DLD1 (cell line): ENCODE data around the gene SCAMP5.

Experiments
- in situ Hi-C: cut with HindIII; loops from 2 replicates; pipeline ENCODE4 v1.10.0; 2017; ENCODE audit warnings: low sequenced_read_pairs

SCAMP5 gene

GRCh38 chr15:74976159-74976558, 19.2 kb upstream of the SCAMP5 start:
- in situ Hi-C loops: no loop called here

- in situ Hi-C loops: no loop called here
Measured at GRCh38 chr15:74977599-74977998, 17.8 kb upstream of the SCAMP5 start.

- in situ Hi-C loops: no loop called here
Measured at GRCh38 chr15:74978077-74978476, 17.3 kb upstream of the SCAMP5 start.

GRCh38 chr15:74978503-74978902, 16.9 kb upstream of the SCAMP5 start:
- in situ Hi-C loops: no loop called here

GRCh38 chr15:74982183-74982582, 13.2 kb upstream of the SCAMP5 start:
- in situ Hi-C loops: no loop called here

- in situ Hi-C loops: no loop called here
Measured at GRCh38 chr15:74983725-74984231, 11.6 kb upstream of the SCAMP5 start.

- in situ Hi-C loops: no loop called here
Measured at GRCh38 chr15:74988007-74988800, 7.2 kb upstream of the SCAMP5 start.

- in situ Hi-C loops: no loop called here
Measured at GRCh38 chr15:74989527-74989926, 5.8 kb upstream of the SCAMP5 start.

- in situ Hi-C loops: no loop called here
Measured at GRCh38 chr15:74992619-74993018, 2.7 kb upstream of the SCAMP5 start.

GRCh38 chr15:74994236-74994635, 1.1 kb upstream of the SCAMP5 start:
- in situ Hi-C loops: no loop called here

- in situ Hi-C loops: no loop called here
Measured at GRCh38 chr15:74994685-74995084, 678 bp upstream of the SCAMP5 start.

- in situ Hi-C loops: no loop called here
Measured at GRCh38 chr15:74995779-74996765, 709 bp downstream of the SCAMP5 start.

- in situ Hi-C loops: no loop called here
Measured at GRCh38 chr15:74997141-74997540, 1.8 kb downstream of the SCAMP5 start.

- in situ Hi-C loops: no loop called here
Measured at GRCh38 chr15:74997543-74997942, 2.2 kb downstream of the SCAMP5 start.

GRCh38 chr15:75001310-75001709, 5.9 kb downstream of the SCAMP5 start:
- in situ Hi-C loops: no loop called here

- in situ Hi-C loops: no loop called here
Measured at GRCh38 chr15:75002398-75002797, 7.0 kb downstream of the SCAMP5 start.

- in situ Hi-C loops: no loop called here
Measured at GRCh38 chr15:75007216-75007615, 11.9 kb downstream of the SCAMP5 start.

- in situ Hi-C loops: no loop called here
Measured at GRCh38 chr15:75008221-75008625, 12.9 kb downstream of the SCAMP5 start.

- in situ Hi-C loops: no loop called here
Measured at GRCh38 chr15:75008629-75009326, 13.4 kb downstream of the SCAMP5 start.

GRCh38 chr15:75016431-75016830, 21.1 kb downstream of the SCAMP5 start:
- in situ Hi-C loops: no loop called here

GRCh38 chr15:75019916-75020315, 24.6 kb downstream of the SCAMP5 start:
- in situ Hi-C loops: no loop called here
